Measurements from ENCODE around the gene SESTD1.

GRCh38 chr2:179096090-179096489 is 168.5 kb downstream of the SESTD1 start:
- TF ChIP-seq CTCF (IDR thresholded peaks at IDR 0.05), result no peak
- no peak for TF ChIP-seq POLR2A (IDR thresholded peaks at IDR 0.05)
- no peak for TF ChIP-seq POLR2AphosphoS5 (IDR thresholded peaks at IDR 0.05)
